Ishikawa (cell line): Measurements from ENCODE around the gene CCSER1.

Experiments
- CEBPB ChIP-seq: IDR thresholded peaks from 2 replicates; pipeline ENCODE4 v1.6.1; 2012
- CREB1 ChIP-seq: IDR thresholded peaks from 2 replicates; pipeline ENCODE4 v1.6.1; 2012; ENCODE audit warnings: low read depth
- EGR1 ChIP-seq: IDR thresholded peaks from 2 replicates; pipeline ENCODE4 v1.6.1; 2012
- EP300 ChIP-seq: IDR thresholded peaks from 2 replicates; pipeline ENCODE4 v1.6.1; 2012; ENCODE audit warnings: borderline replicate concordance
- NFIC ChIP-seq: IDR thresholded peaks from 2 replicates; pipeline ENCODE4 v1.6.1; 2012
- RAD21 ChIP-seq: IDR thresholded peaks from 2 replicates; pipeline ENCODE4 v1.6.1; 2012; ENCODE audit warnings: low read depth
- TAF1 ChIP-seq: IDR thresholded peaks from 2 replicates; pipeline ENCODE4 v1.6.1; 2012; ENCODE audit warnings: low read depth, mild to moderate bottlenecking
- USF1 ChIP-seq: IDR thresholded peaks from 2 replicates; pipeline ENCODE4 v1.6.1; 2012
- YY1 ChIP-seq: IDR thresholded peaks from 2 replicates; pipeline ENCODE4 v1.6.1; 2012; ENCODE audit warnings: low read depth

- TF ChIP-seq EP300 (no peak), CEBPB (no peak), TAF1 (no peak), USF1 (no peak), CREB1 (no peak), RAD21 (no peak), EGR1 (no peak), YY1 (no peak), NFIC (no peak)
Observed at GRCh38 chr4:90458576-90458975, 331.4 kb downstream of the CCSER1 start.
